ENCODE measurements around the gene PRR14L. TPM values are rescaled to one million over a fixed set of nuclear protein-coding genes. Genes with fewer than 3 reads are reported as not detected.

The PRR14L gene
- total and polyA plus RNA-seq, 2 donors (not counting 3 experiments of a cell fraction or from before 2014, with no cell fraction given), result 13.1 to 53.8 TPM

DNA sequence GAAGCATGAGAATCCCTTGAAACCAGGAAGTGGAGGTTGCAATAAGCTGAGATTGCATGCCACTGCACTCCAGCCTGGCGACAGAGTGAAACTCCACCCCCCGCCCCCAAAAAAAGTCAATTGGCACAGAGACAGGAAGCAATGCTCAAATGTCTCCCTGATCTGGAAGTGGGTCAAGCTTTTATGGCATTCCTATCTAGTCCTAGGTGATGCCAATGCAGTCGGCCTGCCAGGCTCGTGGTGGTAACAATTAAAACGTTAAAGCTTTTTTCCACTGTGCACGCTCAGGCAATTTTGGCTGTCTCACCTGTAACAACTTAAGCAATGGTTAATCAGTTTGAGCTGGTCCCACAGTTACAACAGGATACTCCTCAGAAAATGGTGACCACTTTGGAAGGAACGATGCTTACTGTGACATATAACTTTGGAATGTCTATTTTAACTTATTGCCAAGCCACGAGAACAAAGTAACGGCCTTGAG lies 69.0 kb downstream of the PRR14L start:
- H3K27me3 ChIP-seq (ENCODE audit: control insufficient read depth in 2 of 2, insufficient read depth in 2 of 2, low read length in 2 of 2), result no peaks in the 10 kb centered on the region
- no peak overlapping the region for H3K4me3 ChIP-seq (replicated peaks in 1 of 3; ENCODE audit: insufficient read depth in 1 of 3, low read depth in 1 of 3, low read length in 3 of 3)
- H3K9me3 ChIP-seq (replicated peaks; ENCODE audit: control insufficient read depth, insufficient read depth, low read length), result no peaks in the 10 kb centered on the region
- H3K9me1 ChIP-seq (replicated peaks; ENCODE audit: control insufficient read depth, extremely low read depth, insufficient read depth, low read length), result no peaks in the 10 kb centered on the region
- intact Hi-C loops (cut with micrococcal nuclease) (no loop called here), dilution Hi-C loops (cut with MboI; ENCODE audit: extremely low pct_ligation_motif_present, low sequenced_read_pairs) (no loop called here)
- POLR2A ChIA-PET, result no interaction called here
- no peak overlapping the region for H3K27ac ChIP-seq (ENCODE audit: insufficient read depth, low read depth, low read length)
- H4K20me1 ChIP-seq (replicated peaks; ENCODE audit: control insufficient read depth, extremely low read depth, insufficient read depth, low read length), result no peaks in the 10 kb centered on the region
- H3K79me2 ChIP-seq (ENCODE audit: control insufficient read depth, insufficient read depth, low read length), result no peaks in the 10 kb centered on the region
- H2AFZ ChIP-seq (ENCODE audit: low read depth, low read length), result no peak overlapping the region
- DNase-seq (ENCODE audit: low read depth, low spot score) (no peak), FAIRE-seq (no peak)
- TF ChIP-seq FOS (IDR thresholded peaks at IDR 0.05; ENCODE audit: borderline replicate concordance, insufficient read depth, low read length) (no peak), MAX (IDR thresholded peaks at IDR 0.05; ENCODE audit: insufficient read depth, insufficient read length) (no peak), JUN (IDR thresholded peaks at IDR 0.05; ENCODE audit: borderline replicate concordance, insufficient read depth, insufficient read length, low read depth) (no peak), POLR2A (IDR thresholded peaks at IDR 0.05; ENCODE audit: low read depth, low read length) (no peak), GATA2 (IDR thresholded peaks at IDR 0.05; ENCODE audit: insufficient read depth, insufficient read length, low read depth, low read length) (no peak), POLR2AphosphoS5 (IDR thresholded peaks at IDR 0.05; ENCODE audit: insufficient read depth, low read depth, low read length) (no peak), EZH2 (IDR thresholded peaks at IDR 0.05; ENCODE audit: borderline replicate concordance, low read depth, low read length, severe bottlenecking) (no peak), MYC (IDR thresholded peaks at IDR 0.05; ENCODE audit: low read depth, low read length) (no peak)
- TF ChIP-seq, protein P1, sequence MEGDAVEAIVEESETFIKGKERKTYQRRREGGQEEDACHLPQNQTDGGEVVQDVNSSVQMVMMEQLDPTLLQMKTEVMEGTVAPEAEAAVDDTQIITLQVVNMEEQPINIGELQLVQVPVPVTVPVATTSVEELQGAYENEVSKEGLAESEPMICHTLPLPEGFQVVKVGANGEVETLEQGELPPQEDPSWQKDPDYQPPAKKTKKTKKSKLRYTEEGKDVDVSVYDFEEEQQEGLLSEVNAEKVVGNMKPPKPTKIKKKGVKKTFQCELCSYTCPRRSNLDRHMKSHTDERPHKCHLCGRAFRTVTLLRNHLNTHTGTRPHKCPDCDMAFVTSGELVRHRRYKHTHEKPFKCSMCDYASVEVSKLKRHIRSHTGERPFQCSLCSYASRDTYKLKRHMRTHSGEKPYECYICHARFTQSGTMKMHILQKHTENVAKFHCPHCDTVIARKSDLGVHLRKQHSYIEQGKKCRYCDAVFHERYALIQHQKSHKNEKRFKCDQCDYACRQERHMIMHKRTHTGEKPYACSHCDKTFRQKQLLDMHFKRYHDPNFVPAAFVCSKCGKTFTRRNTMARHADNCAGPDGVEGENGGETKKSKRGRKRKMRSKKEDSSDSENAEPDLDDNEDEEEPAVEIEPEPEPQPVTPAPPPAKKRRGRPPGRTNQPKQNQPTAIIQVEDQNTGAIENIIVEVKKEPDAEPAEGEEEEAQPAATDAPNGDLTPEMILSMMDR (IDR thresholded peaks at IDR 0.05; ENCODE audit: extremely low read depth in 1 of 2, insufficient read depth in 1 of 2, low read depth in 1 of 2, low read length in 2 of 2), result no peak
- peaks cover 4 to 15% of the 10 kb centered on the region in 2 experiments for H3K36me3 ChIP-seq (ENCODE audit: control insufficient read depth in 2 of 2, extremely low read depth in 1 of 2, insufficient read depth in 2 of 2, low read length in 2 of 2)
- peaks cover 4% of the 10 kb centered on the region for H3K4me1 ChIP-seq (ENCODE audit: control insufficient read depth, extremely low read depth, insufficient read depth, low read length)
- CTCF ChIA-PET, result interaction anchor here (4.2 kb wide), 1 partner anchor 15 kb away, joined by 20 read pairs; no protein-coding TSS in a partner anchor
- no peak overlapping the region for H3K4me2 ChIP-seq (ENCODE audit: insufficient read depth, low read length)
- H3K9ac ChIP-seq (replicated peaks; ENCODE audit: extremely low read depth, insufficient read depth, low read length), result no peak overlapping the region
- BruUV-seq (replicated peaks), result no TSS peak

All from endothelial cell of umbilical vein (primary cell).